Measurements from ENCODE around the gene PCDHGB3.

GRCh38 chr5:141356133-141356532, 13.9 kb upstream of the PCDHGB3 start:
- TF ChIP-seq CTCF (IDR thresholded peaks at IDR 0.05) (no peak), POLR2A (IDR thresholded peaks at IDR 0.05) (no peak)

Measured in esophagus squamous epithelium (tissue), 4 donors.